Hepatocyte (in vitro differentiated cells): Measurements from ENCODE around the gene CD58. TPM values are rescaled to one million over a fixed set of nuclear protein-coding genes. Genes with fewer than 3 reads are reported as not detected.

ENCODE experiments used
- DNase-seq: peaks from one replicate; pipeline ENCODE4 v3.0.0-alpha.2; 2016; ENCODE audit warnings: low spot score
- H2AFZ ChIP-seq: fragments of 200-600 bp; sonication (generic); 2 replicates; pipeline ENCODE4 v1.6.0; 2016; ENCODE audit warnings: antibody characterized with exemption, mild to moderate bottlenecking
- H3K27ac ChIP-seq: fragments of 200-600 bp; sonication (generic); 2 replicates; pipeline ENCODE4 v1.5.1; 2016; ENCODE audit warnings: mild to moderate bottlenecking
- H3K27me3 ChIP-seq: fragments of 200-600 bp; sonication (generic); 2 replicates; pipeline ENCODE4 v1.6.1; 2016
- H3K36me3 ChIP-seq: fragments of 200-600 bp; sonication (generic); replicated peaks from 2 replicates; pipeline ENCODE4 v1.5.1; 2016; ENCODE audit warnings: low read depth; ENCODE audit not compliant: insufficient read depth
- H3K4me1 ChIP-seq: fragments of 200-600 bp; sonication (generic); 2 replicates; pipeline ENCODE4 v1.5.1; 2016; ENCODE audit warnings: mild to moderate bottlenecking, moderate library complexity; ENCODE audit not compliant: insufficient read depth
- H3K4me2 ChIP-seq: fragments of 200-600 bp; sonication (generic); 2 replicates; pipeline ENCODE4 v1.6.0; 2016
- H3K4me3 ChIP-seq: fragments of 200-600 bp; sonication (generic); 2 replicates; pipeline ENCODE4 v1.5.1; 2016; ENCODE audit warnings: mild to moderate bottlenecking
- H3K79me2 ChIP-seq: fragments of 200-600 bp; sonication (generic); 2 replicates; pipeline ENCODE4 v1.6.0; 2017; ENCODE audit warnings: mild to moderate bottlenecking
- H3K9me2 ChIP-seq: fragments of 200-600 bp; sonication (generic); replicated peaks from 2 replicates; pipeline ENCODE4 v1.6.0; 2017; ENCODE audit warnings: mild to moderate bottlenecking; ENCODE audit not compliant: insufficient read depth
- H3K9me3 ChIP-seq: fragments of 200-600 bp; sonication (generic); 2 replicates; pipeline ENCODE4 v1.5.1; 2016; ENCODE audit warnings: low read depth, mild to moderate bottlenecking
- H4K20me1 ChIP-seq: fragments of 200-600 bp; sonication (generic); 2 replicates; pipeline ENCODE4 v1.6.0; 2016; ENCODE audit warnings: mild to moderate bottlenecking; ENCODE audit not compliant: insufficient read depth, poor library complexity, severe bottlenecking
- CTCF ChIP-seq: fragments of 200-600 bp; sonication (generic); IDR thresholded peaks from 2 replicates; pipeline ENCODE4 v1.5.1; 2016; ENCODE audit warnings: antibody characterized with exemption, mild to moderate bottlenecking; ENCODE audit not compliant: poor library complexity
- EZH2 ChIP-seq: fragments of 200-600 bp; sonication (generic); IDR thresholded peaks from 2 replicates; pipeline ENCODE4 v1.6.1; 2016; ENCODE audit warnings: antibody characterized with exemption, mild to moderate bottlenecking, borderline replicate concordance
- EZH2phosphoT487 ChIP-seq: fragments of 200-600 bp; sonication (generic); IDR thresholded peaks from one replicate; pipeline ENCODE4 v1.6.1; 2018; ENCODE audit warnings: antibody characterized with exemption, mild to moderate bottlenecking, low read depth, moderate library complexity; ENCODE audit not compliant: unreplicated experiment, severe bottlenecking
- WGBS: methylation state at CpG from one replicate; pipeline ENCODE4 v1.1.6; 2016; ENCODE audit warnings: low lambda C conversion rate; ENCODE audit errors: missing lambda C conversion rate; 5-methylcytosine and 5-hydroxymethylcytosine counted together
- polyA plus RNA-seq: library from polyadenylated mRNA; unstranded; fragments of >200 nt; fragmentation: Nextera tagmentation; extraction: Ambion mirVana; gene quantifications from 2 replicates; pipeline ENCODE4 v1.2.1, GENCODE V29; 2016
- total RNA-seq: library from RNA; depleted of rRNA; stranded (reverse); fragments of >200 nt; gene quantifications from 2 replicates; pipeline ENCODE4 v1.2.3, GENCODE V29; 2014

Gene CD58
- total and polyA plus RNA-seq, 2 experiments from 2014 or later = 14.4 to 26.9 TPM

GRCh38 chr1:116538544-116538943, 32.3 kb downstream of the CD58 start:
- Histone ChIP-seq H3K4me2 (no peak overlapping the region), H2AFZ (no peak overlapping the region), H3K27me3 (no peaks in the 10 kb centered on the region), H3K36me3 (no peaks in the 10 kb centered on the region), H3K4me1 (no peaks in the 10 kb centered on the region), H3K9me2 (no peaks in the 10 kb centered on the region), H3K27ac (peak overlapping the region; percentile 57), H4K20me1 (no peaks in the 10 kb centered on the region), H3K9me3 (no peaks in the 10 kb centered on the region), H3K4me3 (no peak overlapping the region), H3K79me2 (no peaks in the 10 kb centered on the region)
- 100% methylated on average over 1 of the region's 1 CpG for WGBS
- no peak for TF ChIP-seq EZH2
- no peak for TF ChIP-seq EZH2phosphoT487
- TF ChIP-seq CTCF = no peak
- DNase-seq = peak; percentile 60

GRCh38 chr1:116537898-116538297, 32.9 kb downstream of the CD58 start:
- no peaks in the 10 kb centered on the region for H3K36me3 ChIP-seq

GRCh38 chr1:116537040-116537831, 33.6 kb downstream of the CD58 start:
- Histone ChIP-seq H3K79me2 (no peaks in the 10 kb centered on the region), H3K4me2 (no peak overlapping the region), H2AFZ (no peak overlapping the region), H4K20me1 (no peaks in the 10 kb centered on the region), H3K36me3 (no peaks in the 10 kb centered on the region), H3K9me2 (no peaks in the 10 kb centered on the region), H3K27me3 (no peaks in the 10 kb centered on the region), H3K9me3 (no peaks in the 10 kb centered on the region), H3K4me3 (no peak overlapping the region), H3K4me1 (no peaks in the 10 kb centered on the region), H3K27ac (peak overlapping the region; percentile 57)
- WGBS = 87% methylated on average over 3 of the region's 3 CpGs
- DNase-seq = peak; percentile 13
- TF ChIP-seq CTCF (no peak), EZH2 (no peak), EZH2phosphoT487 (no peak)

More at GRCh38 chr1:116537898-116538297, 32.9 kb downstream of the CD58 start:
- no peak overlapping the region for H3K4me3 ChIP-seq
- no peak overlapping the region for H2AFZ ChIP-seq
- no peak overlapping the region for H3K4me2 ChIP-seq
- peak overlapping the region; percentile 57 for H3K27ac ChIP-seq
- DNase-seq = no peak
- H3K9me3 ChIP-seq = no peaks in the 10 kb centered on the region
- no peaks in the 10 kb centered on the region for H3K4me1 ChIP-seq
- TF ChIP-seq EZH2 = no peak
- TF ChIP-seq EZH2phosphoT487 = no peak
- no peak for TF ChIP-seq CTCF
- H3K9me2 ChIP-seq = no peaks in the 10 kb centered on the region
- H4K20me1 ChIP-seq = no peaks in the 10 kb centered on the region
- no peaks in the 10 kb centered on the region for H3K27me3 ChIP-seq
- no peaks in the 10 kb centered on the region for H3K79me2 ChIP-seq
- 94% methylated on average over 1 of the region's 1 CpG for WGBS
